Epidermal melanocyte (primary cell): Measurements from ENCODE around the gene TIMMDC1.
A peak's percentile ranks its signal among the peaks of the same experiment; 100 is the strongest.

Source experiments
- DNase-seq: peaks from one replicate; pipeline ENCODE4 v3.0.0; 2011; ENCODE audit warnings: low spot score; ENCODE audit not compliant: insufficient read length

The TIMMDC1 gene

GRCh38 chr3:119498186-119499011, at the start of gene TIMMDC1:
TIMMDC1 (plus strand) TSS chr3:119498547; CDS start chr3:119498734, 187 bp downstream.
- DNase-seq, result peak; percentile 95

GRCh38 chr3:119453822-119454221, 44.5 kb upstream of the TIMMDC1 start:
- DNase-seq, result no peak

- DNase-seq, result no peak
Measured at GRCh38 chr3:119456469-119456868, 41.9 kb upstream of the TIMMDC1 start.

- DNase-seq, result no peak
Measured at GRCh38 chr3:119457246-119457645, 41.1 kb upstream of the TIMMDC1 start.

- DNase-seq, result peak; percentile 99
Measured at GRCh38 chr3:119463171-119464169, 34.9 kb upstream of the TIMMDC1 start, which contains the start of gene TMEM39A. TMEM39A (minus strand) TSS chr3:119463615; CDS start chr3:119462074, 1,541 bp downstream.

- DNase-seq, result no peak
Measured at GRCh38 chr3:119468041-119468440, 30.3 kb upstream of the TIMMDC1 start.

- DNase-seq, result no peak
Measured at GRCh38 chr3:119469418-119470189, 28.7 kb upstream of the TIMMDC1 start.

GRCh38 chr3:119470866-119471265, 27.5 kb upstream of the TIMMDC1 start:
- DNase-seq, result no peak

- DNase-seq, result no peak
Measured at GRCh38 chr3:119481079-119481478, 17.3 kb upstream of the TIMMDC1 start.

- no peak for DNase-seq
Measured at GRCh38 chr3:119483101-119483500, 15.2 kb upstream of the TIMMDC1 start.

GRCh38 chr3:119485563-119485962, 12.8 kb upstream of the TIMMDC1 start:
- no peak for DNase-seq

- DNase-seq, result no peak
Measured at GRCh38 chr3:119490153-119490552, 8.2 kb upstream of the TIMMDC1 start.

GRCh38 chr3:119492128-119492527, 6.2 kb upstream of the TIMMDC1 start:
- DNase-seq, result no peak

GRCh38 chr3:119492810-119493209, 5.5 kb upstream of the TIMMDC1 start:
- DNase-seq, result no peak

GRCh38 chr3:119494597-119494996, 3.8 kb upstream of the TIMMDC1 start:
- DNase-seq, result no peak

GRCh38 chr3:119497820-119498185, 544 bp upstream of the TIMMDC1 start:
- DNase-seq, result no peak

GRCh38 chr3:119500265-119500664, 1.9 kb downstream of the TIMMDC1 start:
- DNase-seq, result no peak

GRCh38 chr3:119500901-119501300, 2.6 kb downstream of the TIMMDC1 start:
- no peak for DNase-seq

GRCh38 chr3:119506631-119507030, 8.3 kb downstream of the TIMMDC1 start:
- DNase-seq, result no peak

GRCh38 chr3:119507404-119507803, 9.1 kb downstream of the TIMMDC1 start:
- no peak for DNase-seq

GRCh38 chr3:119508172-119508845, 10.0 kb downstream of the TIMMDC1 start:
- no peak for DNase-seq
